ENCODE data around the gene LBX2. TPM values are rescaled to one million over a fixed set of nuclear protein-coding genes. Genes with fewer than 3 reads are reported as not detected.

LBX2 gene
- total and polyA plus RNA-seq, 4 donors: 0.84 to 2.8 (median 2.5) TPM

- Histone ChIP-seq H3K27me3 (ENCODE audit: control insufficient read depth in 4 of 4, insufficient read depth in 4 of 4, low read length in 3 of 4) (no peaks in the 10 kb centered on the region), H3K36me3 (ENCODE audit: control insufficient read depth in 4 of 4, insufficient read depth in 3 of 4, low read depth in 1 of 4, low read length in 3 of 4) (peaks cover 9 to 20% (median 17%) of the 10 kb centered on the region in 4 donors), H3K27ac (ENCODE audit: low read depth in 1 of 2, low read length in 2 of 2) (no peak overlapping the region), H3K4me3 (ENCODE audit: low read depth in 1 of 3, low read length in 3 of 3) (no peak overlapping the region), H3K4me1 (ENCODE audit: control insufficient read depth in 4 of 4, insufficient read depth in 4 of 4, low read length in 3 of 4) (peaks cover 8 to 26% (median 19%) of the 10 kb centered on the region in 4 donors), H3K9me3 (ENCODE audit: control insufficient read depth in 4 of 4, low read length in 3 of 4) (no peaks in the 10 kb centered on the region), H3K9ac (ENCODE audit: low read depth in 1 of 2, low read length in 2 of 2) (no peak overlapping the region)
- TF ChIP-seq FOXA2 (IDR thresholded peaks at IDR 0.05): no peak
- no peak for TF ChIP-seq REST (IDR thresholded peaks at IDR 0.05)
- TF ChIP-seq YY1 (IDR thresholded peaks at IDR 0.05): no peak
- TF ChIP-seq ATF3 (IDR thresholded peaks at IDR 0.05): no peak
- TF ChIP-seq MAX (IDR thresholded peaks at IDR 0.05): no peak
- no peak for TF ChIP-seq NR2F2 (IDR thresholded peaks at IDR 0.05)
- 97% methylated on average over 11 of the region's 11 CpGs for WGBS
- no peak for DNase-seq (ENCODE audit: low spot score)
Measured at GRCh38 chr2:74526649-74527230, 27.3 kb upstream of the LBX2 start.

GRCh38 chr2:74525717-74526648 lies 26.6 kb upstream of the LBX2 start, which contains the start of gene DQX1:
Gene DQX1, minus strand, starts transcription at chr2:74526231. Its CDS starts 502 bp downstream, at chr2:74525729.
- DNase-seq (ENCODE audit: low spot score): no peak
- Histone ChIP-seq H3K4me1 (ENCODE audit: control insufficient read depth in 4 of 4, insufficient read depth in 4 of 4, low read length in 3 of 4) (peaks cover 8 to 22% (median 16%) of the 10 kb centered on the region in 4 donors), H3K36me3 (ENCODE audit: control insufficient read depth in 4 of 4, insufficient read depth in 3 of 4, low read depth in 1 of 4, low read length in 3 of 4) (peaks cover 9 to 20% (median 17%) of the 10 kb centered on the region in 4 donors), H3K4me3 (ENCODE audit: low read depth in 1 of 3, low read length in 3 of 3) (no peak within 1 kb of the TSS), H3K27me3 (ENCODE audit: control insufficient read depth in 4 of 4, insufficient read depth in 4 of 4, low read length in 3 of 4) (no peaks in the 10 kb centered on the region), H3K9ac (ENCODE audit: low read depth in 1 of 2, low read length in 2 of 2) (no peak within 1 kb of the TSS), H3K27ac (ENCODE audit: low read depth in 1 of 2, low read length in 2 of 2) (no peak within 1 kb of the TSS), H3K9me3 (ENCODE audit: control insufficient read depth in 4 of 4, low read length in 3 of 4) (no peaks in the 10 kb centered on the region)
- WGBS: 85% methylated on average over 11 of the region's 11 CpGs
- TF ChIP-seq ZBTB33 (IDR thresholded peaks at IDR 0.05) (no peak), FOXA2 (IDR thresholded peaks at IDR 0.05) (no peak), YY1 (IDR thresholded peaks at IDR 0.05) (no peak), RAD21 (IDR thresholded peaks at IDR 0.05) (no peak), EGR1 (IDR thresholded peaks at IDR 0.05; ENCODE audit: low read depth in 2 of 2) (no peak), TAF1 (conservative IDR thresholded peaks at IDR 0.05) (no peak), HNF4A (conservative IDR thresholded peaks at IDR 0.05) (no peak), NR2F2 (IDR thresholded peaks at IDR 0.05) (no peak), GABPA (IDR thresholded peaks at IDR 0.05 in 1 of 2, conservative IDR thresholded peaks at IDR 0.05 in 1 of 2) (no peak), RXRA (IDR thresholded peaks at IDR 0.05) (no peak), CTCF (IDR thresholded peaks at IDR 0.05; ENCODE audit: low read depth, low read length, missing input control) (no peak), MAX (IDR thresholded peaks at IDR 0.05) (no peak), FOXA1 (IDR thresholded peaks at IDR 0.05) (no peak), REST (IDR thresholded peaks at IDR 0.05) (no peak), SP1 (IDR thresholded peaks at IDR 0.05) (no peak), JUND (IDR thresholded peaks at IDR 0.05) (no peak), HNF4G (IDR thresholded peaks at IDR 0.05) (no peak)
